ENCODE results near the gene APOBEC3H.

- TF ChIP-seq CTCF (IDR thresholded peaks at IDR 0.05) (no peak), POLR2AphosphoS5 (IDR thresholded peaks at IDR 0.05) (no peak), POLR2A (IDR thresholded peaks at IDR 0.05) (no peak)
Observed at GRCh38 chr22:39081016-39081415, 16.0 kb upstream of the APOBEC3H start.
